BLaER1 treated with 17β-estradiol and CSF1 and Interleukin-3, amounts not matched to agents 10 nM and 100 nM (cell line): ENCODE results near the gene HOXB6.

ENCODE experiments used
- H3K27ac ChIP-seq, 11 experiments: shearing (Covaris generic); formaldehyde crosslinking; 2 replicates each; pipeline ENCODE4 v1.8.1; 2022
- H3K27me3 ChIP-seq, 11 experiments: shearing (Covaris generic); formaldehyde crosslinking; 2 replicates each; pipeline ENCODE4 v1.8.1; 2022
- H3K36me3 ChIP-seq, 11 experiments: shearing (Covaris generic); formaldehyde crosslinking; 2 replicates each; pipeline ENCODE4 v1.8.1; 2022
- H3K4me1 ChIP-seq, 10 experiments: shearing (Covaris generic); formaldehyde crosslinking; 2 replicates each; pipeline ENCODE4 v1.8.1; 2022
- H3K4me2 ChIP-seq, 11 experiments: shearing (Covaris generic); formaldehyde crosslinking; 2 replicates each; pipeline ENCODE4 v1.8.1; 2022
- H3K4me3 ChIP-seq, 10 experiments: shearing (Covaris generic); formaldehyde crosslinking; 2 replicates each; pipeline ENCODE4 v1.8.1; 2022
- H3K9ac ChIP-seq, 11 experiments: shearing (Covaris generic); formaldehyde crosslinking; 2 replicates each; pipeline ENCODE4 v1.8.1; 2022
- H3K9me3 ChIP-seq, 11 experiments: shearing (Covaris generic); formaldehyde crosslinking; replicated peaks in 1 of 11; 2 replicates each; pipeline ENCODE4 v1.8.1; 2022
- H4K20me1 ChIP-seq, 11 experiments: shearing (Covaris generic); formaldehyde crosslinking; 2 replicates each; pipeline ENCODE4 v1.8.1; 2022
- Cebpa-rat ChIP-seq, 11 experiments: shearing (Covaris generic); IDR thresholded peaks; 2 replicates each; pipeline ENCODE4 v1.8.1; 2022

Gene HOXB6

GRCh38 chr17:48570325-48571023 is 34.3 kb downstream of the HOXB6 start:
- H3K9ac ChIP-seq, result no peak overlapping the region
- no peaks in the 10 kb centered on the region for H3K36me3 ChIP-seq
- H3K27ac ChIP-seq, result no peak overlapping the region
- H3K4me3 ChIP-seq, result no peak overlapping the region
- H3K27me3 ChIP-seq, result peaks cover 100% of the 10 kb centered on the region in 11 experiments
- no peak for TF ChIP-seq Cebpa-rat (IDR thresholded peaks at IDR 0.05)
- H3K4me2 ChIP-seq, result no peak overlapping the region
- H3K9me3 ChIP-seq, result no peaks in the 10 kb centered on the region
- peaks cover 0 to 94% (median 51%) of the 10 kb centered on the region in 11 experiments; a peak in 16 of 22 replicates for H4K20me1 ChIP-seq
- H3K4me1 ChIP-seq, result no peaks in the 10 kb centered on the region

DNA sequence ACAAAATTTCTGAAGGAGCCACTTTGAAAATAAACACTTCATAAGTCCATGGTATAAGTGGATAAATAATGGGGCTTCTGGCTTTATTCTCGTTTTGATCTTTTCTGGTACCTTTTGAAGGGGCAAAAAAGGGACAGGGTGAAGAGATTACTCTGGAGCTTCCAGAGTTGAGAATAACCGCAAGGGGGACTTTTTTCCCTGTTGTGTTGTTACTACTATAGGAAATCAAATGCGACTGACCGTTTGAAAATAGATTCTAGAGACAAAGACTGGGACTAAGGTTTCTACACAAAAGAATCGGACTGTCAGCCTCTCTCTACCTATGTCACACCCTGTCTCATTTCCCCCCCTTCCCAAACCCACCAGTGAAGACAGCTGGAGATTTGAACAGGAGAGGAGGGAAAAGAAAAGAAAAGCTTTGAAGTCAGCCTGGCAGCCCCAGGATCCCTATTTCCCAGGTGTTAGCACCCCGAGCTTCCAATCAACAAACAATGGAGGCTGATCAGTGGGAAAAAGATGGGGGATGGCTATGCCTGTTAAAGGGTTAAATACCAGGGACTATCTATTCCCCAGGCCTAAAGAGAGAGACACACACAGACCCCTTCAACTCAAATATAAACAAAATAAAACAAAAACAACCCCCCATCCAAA is 35.0 kb downstream of the HOXB6 start:
- Histone ChIP-seq H3K36me3 (no peaks in the 10 kb centered on the region), H3K27me3 (peaks cover 100% of the 10 kb centered on the region in 11 experiments), H3K9ac (no peak overlapping the region), H3K9me3 (no peaks in the 10 kb centered on the region), H3K4me1 (no peaks in the 10 kb centered on the region), H4K20me1 (peaks cover 0 to 94% (median 57%) of the 10 kb centered on the region in 11 experiments; a peak in 16 of 22 replicates), H3K4me3 (no peak overlapping the region), H3K27ac (no peak overlapping the region), H3K4me2 (no peak overlapping the region)
- no peak for TF ChIP-seq Cebpa-rat (IDR thresholded peaks at IDR 0.05)

DNA sequence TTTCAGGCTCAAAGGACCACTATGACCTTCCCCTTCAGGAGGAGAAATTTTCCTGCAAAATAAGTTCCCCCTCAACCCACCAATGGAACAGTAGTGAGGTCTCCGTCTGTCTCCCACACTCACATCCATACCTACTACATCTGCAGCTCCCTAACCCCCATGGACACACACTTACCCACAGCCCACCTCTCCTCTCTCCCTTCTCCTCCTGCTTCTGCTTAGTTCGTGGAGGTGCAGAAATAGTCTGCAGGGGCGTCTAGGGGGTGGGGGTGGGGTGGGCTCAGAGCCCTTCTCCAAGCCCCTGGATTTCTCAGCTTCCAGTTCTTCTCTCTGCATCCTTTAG is 35.6 kb downstream of the HOXB6 start:
- H3K27me3 ChIP-seq, result peaks cover 99 to 100% (median 100%) of the 10 kb centered on the region in 11 experiments
- H4K20me1 ChIP-seq, result peaks cover 0 to 89% (median 54%) of the 10 kb centered on the region in 11 experiments; a peak in 16 of 22 replicates
- H3K9me3 ChIP-seq, result no peaks in the 10 kb centered on the region
- TF ChIP-seq Cebpa-rat (IDR thresholded peaks at IDR 0.05), result no peak
- no peaks in the 10 kb centered on the region for H3K36me3 ChIP-seq
- no peak overlapping the region for H3K4me2 ChIP-seq
- no peak overlapping the region for H3K9ac ChIP-seq
- no peak overlapping the region for H3K27ac ChIP-seq
- H3K4me1 ChIP-seq, result no peaks in the 10 kb centered on the region
- H3K4me3 ChIP-seq, result no peak overlapping the region

DNA sequence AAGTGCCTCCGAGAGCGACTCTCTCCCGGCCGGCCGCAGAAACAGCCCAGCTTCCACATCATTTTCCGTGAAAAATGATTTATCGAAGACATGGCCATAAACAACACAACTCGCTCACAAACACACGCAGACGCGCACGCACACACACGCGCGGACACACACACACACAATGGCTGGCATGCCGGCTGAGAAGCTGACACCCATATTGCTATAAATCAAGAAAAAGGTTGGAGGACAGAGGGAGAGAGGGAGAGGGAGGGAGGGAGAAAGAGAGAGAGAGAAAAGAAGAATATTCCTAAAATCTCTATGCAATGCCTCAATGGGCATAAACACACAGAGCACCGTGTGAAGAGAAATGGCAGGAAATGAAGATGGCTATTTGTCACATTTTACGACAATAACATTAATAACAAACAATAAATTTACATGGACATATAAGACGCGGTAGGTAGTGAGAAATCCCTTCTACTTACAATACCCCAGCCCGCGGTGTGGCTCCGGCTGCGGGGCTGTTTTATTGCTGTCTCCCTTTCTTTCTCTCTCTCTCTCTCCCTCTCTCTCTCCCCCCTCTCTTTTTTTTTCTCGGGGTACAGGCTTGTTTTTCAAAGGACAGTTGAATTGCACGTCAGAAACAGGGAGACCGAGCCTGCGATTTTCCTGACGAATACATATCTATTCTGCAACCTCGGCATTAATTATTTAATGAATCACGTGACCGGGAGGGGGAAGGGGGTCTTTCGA is 36.1 kb downstream of the HOXB6 start:
- Histone ChIP-seq H4K20me1 (peaks cover 0 to 87% (median 51%) of the 10 kb centered on the region in 11 experiments; a peak in 16 of 22 replicates), H3K4me2 (no peak overlapping the region), H3K27ac (no peak overlapping the region), H3K4me1 (no peaks in the 10 kb centered on the region), H3K27me3 (peaks cover 99 to 100% (median 100%) of the 10 kb centered on the region in 11 experiments), H3K4me3 (no peak overlapping the region), H3K9me3 (no peaks in the 10 kb centered on the region), H3K36me3 (no peaks in the 10 kb centered on the region), H3K9ac (no peak overlapping the region)
- no peak for TF ChIP-seq Cebpa-rat (IDR thresholded peaks at IDR 0.05)

GRCh38 chr17:48567646-48568354 is 37.0 kb downstream of the HOXB6 start:
- Histone ChIP-seq H3K9ac (no peak overlapping the region), H3K4me1 (no peaks in the 10 kb centered on the region), H3K27ac (no peak overlapping the region), H3K27me3 (peaks cover 99 to 100% (median 100%) of the 10 kb centered on the region in 11 experiments), H4K20me1 (peaks cover 0 to 83% (median 42%) of the 10 kb centered on the region in 11 experiments; a peak in 16 of 22 replicates), H3K4me2 (no peak overlapping the region), H3K36me3 (no peaks in the 10 kb centered on the region), H3K4me3 (no peak overlapping the region), H3K9me3 (no peaks in the 10 kb centered on the region)
- TF ChIP-seq Cebpa-rat (IDR thresholded peaks at IDR 0.05), result no peak

DNA sequence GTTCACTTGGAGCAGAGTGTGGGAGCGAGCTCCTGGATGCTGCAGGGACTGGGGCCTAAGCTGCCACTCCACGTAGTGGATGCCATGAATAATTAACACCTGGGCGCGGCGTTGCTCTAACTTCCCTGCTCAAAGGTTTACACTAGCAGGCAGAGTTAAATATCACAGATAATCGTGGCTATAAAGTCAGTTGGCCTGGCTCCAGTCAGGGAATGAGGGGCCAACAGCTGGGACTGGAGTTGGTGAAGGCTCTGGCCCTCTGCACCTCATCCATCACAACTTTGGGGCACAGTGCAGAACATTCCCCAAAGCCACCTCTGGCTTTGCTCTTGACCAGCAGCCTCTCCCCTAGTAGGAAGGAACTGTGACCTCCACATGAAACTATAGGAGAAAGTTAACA is 37.6 kb downstream of the HOXB6 start:
- peaks cover 99 to 100% (median 100%) of the 10 kb centered on the region in 11 experiments for H3K27me3 ChIP-seq
- peaks cover 0 to 79% (median 36%) of the 10 kb centered on the region in 11 experiments; a peak in 16 of 22 replicates for H4K20me1 ChIP-seq

GRCh38 chr17:48566717-48567116 is 38.1 kb downstream of the HOXB6 start:
- no peak overlapping the region for H3K27ac ChIP-seq
- peaks cover 0 to 76% (median 33%) of the 10 kb centered on the region in 11 experiments; a peak in 16 of 22 replicates for H4K20me1 ChIP-seq
- no peaks in the 10 kb centered on the region for H3K36me3 ChIP-seq
- H3K4me3 ChIP-seq, result no peak overlapping the region
- H3K4me2 ChIP-seq, result no peak overlapping the region
- no peak overlapping the region for H3K9ac ChIP-seq
- peaks cover 99 to 100% (median 100%) of the 10 kb centered on the region in 11 experiments for H3K27me3 ChIP-seq
- TF ChIP-seq Cebpa-rat (IDR thresholded peaks at IDR 0.05), result no peak
- no peaks in the 10 kb centered on the region for H3K9me3 ChIP-seq
- H3K4me1 ChIP-seq, result no peaks in the 10 kb centered on the region

More for the DNA sequence above, 37.6 kb downstream of the HOXB6 start:
- Histone ChIP-seq H3K4me2 (no peak overlapping the region), H3K27ac (no peak overlapping the region), H3K9ac (no peak overlapping the region), H3K4me1 (no peaks in the 10 kb centered on the region), H3K9me3 (no peaks in the 10 kb centered on the region), H3K4me3 (no peak overlapping the region), H3K36me3 (no peaks in the 10 kb centered on the region)
- no peak for TF ChIP-seq Cebpa-rat (IDR thresholded peaks at IDR 0.05)

DNA sequence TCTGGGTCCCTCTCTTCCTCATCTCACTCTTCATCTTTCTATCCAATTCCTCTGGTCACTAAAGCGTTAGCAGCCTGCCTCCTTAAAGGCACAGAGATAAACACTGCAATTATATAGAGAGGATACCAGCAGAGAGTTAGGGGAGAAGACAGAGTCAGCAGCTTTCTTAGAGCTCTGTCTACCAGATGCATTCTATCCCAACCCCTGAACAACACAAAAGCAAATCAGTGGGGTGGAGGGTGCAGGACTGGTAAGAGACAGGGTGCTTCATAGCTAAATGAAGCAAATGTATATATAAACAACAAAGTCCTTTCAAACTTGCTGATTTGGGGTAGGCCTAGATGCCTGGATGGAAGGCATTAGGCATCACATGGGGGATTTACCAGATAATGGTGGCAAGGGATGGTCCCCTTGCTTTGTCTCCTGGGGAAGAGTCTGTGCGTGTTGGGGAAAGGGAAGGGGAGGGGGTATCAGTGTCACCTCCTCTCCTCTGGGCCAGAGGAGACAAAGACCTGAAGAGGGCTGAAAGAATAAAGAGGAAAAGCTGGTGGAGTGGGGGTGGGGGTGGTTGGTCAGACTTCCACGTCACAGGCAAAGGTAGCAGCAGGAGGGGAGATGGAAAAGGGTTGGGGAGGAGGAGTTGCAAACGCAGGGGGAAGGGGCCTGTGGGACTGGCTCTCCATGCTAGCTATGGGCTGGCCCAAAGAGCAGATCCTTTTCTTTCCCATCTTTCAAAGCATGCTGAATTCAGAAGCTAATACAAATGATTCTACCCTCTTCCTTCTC is 38.7 kb downstream of the HOXB6 start:
- no peaks in the 10 kb centered on the region for H3K36me3 ChIP-seq
- no peak overlapping the region for H3K4me2 ChIP-seq
- peaks cover 0 to 70% (median 31%) of the 10 kb centered on the region in 11 experiments; a peak in 16 of 22 replicates for H4K20me1 ChIP-seq
- H3K27ac ChIP-seq, result no peak overlapping the region
- no peak overlapping the region for H3K9ac ChIP-seq
- no peaks in the 10 kb centered on the region for H3K9me3 ChIP-seq
- no peak overlapping the region for H3K4me3 ChIP-seq
- peaks cover 97 to 100% (median 100%) of the 10 kb centered on the region in 11 experiments for H3K27me3 ChIP-seq
- H3K4me1 ChIP-seq, result no peaks in the 10 kb centered on the region
- no peak for TF ChIP-seq Cebpa-rat (IDR thresholded peaks at IDR 0.05)
